NCI-H1436 treated with DMSO at 0.1 percent for 48 hours (cell line): ENCODE measurements around the gene MGMT.

Experiments used
- DNase-seq: peaks from one replicate; lab custom pipeline; 2025; lab: John Stamatoyannopoulos, UW

The MGMT gene

DNA sequence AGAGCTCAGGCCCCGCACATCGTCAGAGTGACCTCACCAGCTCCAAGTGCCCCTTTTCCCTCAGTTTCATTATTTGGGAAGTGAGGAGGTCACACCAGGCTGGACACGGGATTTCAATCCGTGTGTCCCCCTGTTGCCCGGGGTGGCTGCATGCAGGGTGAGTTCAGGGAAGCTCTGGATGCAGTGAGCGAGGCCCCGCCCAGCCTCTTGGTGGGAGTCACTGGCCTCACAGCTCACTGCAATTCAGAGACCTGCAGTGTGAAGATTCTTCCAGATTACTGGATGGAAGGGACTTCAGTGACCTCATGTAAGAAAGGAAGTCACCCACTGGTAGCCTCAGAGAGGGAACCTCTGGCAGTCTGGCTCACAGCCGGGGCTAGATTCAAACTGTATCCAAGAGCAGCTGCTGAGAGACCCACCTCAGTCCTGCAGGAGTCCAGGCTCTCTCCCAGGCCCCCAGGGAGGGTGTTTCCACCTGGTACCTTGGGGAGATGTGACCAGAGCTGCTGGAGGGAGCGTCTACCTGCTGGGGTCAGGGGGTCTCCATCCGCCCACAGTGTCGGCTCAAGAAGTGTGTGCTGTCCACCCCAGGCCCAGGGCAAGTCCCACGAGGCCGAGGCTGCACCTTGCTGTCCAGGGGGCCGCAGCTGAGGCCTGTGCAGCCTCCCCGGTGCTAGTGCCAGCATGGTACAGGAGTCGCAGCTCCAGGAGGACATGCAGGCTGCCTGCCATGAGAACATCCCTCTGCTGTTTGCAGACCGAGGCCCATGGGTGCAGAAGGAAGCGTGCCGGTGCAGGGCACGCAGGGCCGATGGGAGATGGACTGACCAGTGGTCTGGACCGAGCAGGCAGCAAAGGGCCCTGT, 54.4 kb downstream of the MGMT start:
- DNase-seq = no peak

DNA sequence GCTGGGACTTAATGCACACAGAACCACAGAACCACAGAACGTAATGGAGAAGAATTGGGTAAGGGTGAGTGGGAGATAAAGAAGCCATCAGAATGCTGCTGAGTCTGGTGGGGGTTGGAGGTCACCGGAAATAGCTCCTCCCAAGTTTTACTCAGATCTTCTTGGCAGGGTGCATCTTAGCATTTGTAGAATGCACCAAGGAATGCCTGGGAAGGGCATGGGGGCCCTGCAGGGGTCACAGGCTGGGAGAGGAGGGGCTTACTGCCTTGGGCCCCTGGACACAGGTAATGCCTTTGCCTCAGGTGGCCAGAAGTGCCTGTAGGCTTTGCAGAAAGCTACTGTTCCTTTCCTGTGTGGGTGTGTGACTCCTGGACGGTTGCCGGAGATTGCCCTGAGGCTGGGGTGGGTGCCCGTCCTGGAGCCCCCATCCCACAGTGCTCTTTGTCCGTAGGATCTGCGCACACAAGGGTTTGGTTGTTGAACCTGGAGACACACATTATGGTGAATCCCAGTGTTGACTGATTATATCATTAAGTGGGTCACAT, 55.1 kb downstream of the MGMT start:
- DNase-seq = no peak

DNA sequence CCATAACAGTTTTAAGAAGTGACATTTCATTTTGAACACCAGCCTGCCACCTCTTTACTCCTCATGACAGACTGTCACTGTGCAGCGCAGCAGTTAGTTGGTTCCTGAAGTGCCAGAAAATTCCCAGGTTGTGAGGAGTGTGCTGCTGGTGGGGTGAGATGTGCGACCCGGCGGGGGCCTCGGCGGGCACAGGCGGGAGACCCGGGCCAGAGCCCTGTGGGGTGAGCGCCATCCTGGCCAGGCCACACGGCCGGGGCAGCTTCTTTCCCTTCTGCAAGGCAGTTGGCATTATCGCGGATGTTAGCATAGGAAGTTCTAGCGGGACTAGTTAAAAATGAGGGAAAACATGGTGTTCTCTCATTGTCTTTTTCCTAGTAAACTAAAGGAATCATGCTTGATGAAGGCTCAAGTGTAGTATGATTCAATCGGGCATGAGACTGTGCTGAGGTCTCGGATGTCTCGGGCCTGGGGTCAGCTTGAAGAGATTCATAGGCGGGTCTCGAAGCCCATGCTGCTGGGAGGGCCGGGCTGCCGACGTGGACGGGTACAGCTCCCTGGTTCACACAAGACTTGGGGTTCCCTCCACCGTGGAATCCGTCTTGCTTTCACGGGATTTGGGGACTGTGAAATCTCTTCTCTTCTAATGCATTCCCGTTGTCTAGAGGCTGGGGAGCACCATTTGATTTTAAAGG, 56.1 kb downstream of the MGMT start:
- DNase-seq = no peak

DNA sequence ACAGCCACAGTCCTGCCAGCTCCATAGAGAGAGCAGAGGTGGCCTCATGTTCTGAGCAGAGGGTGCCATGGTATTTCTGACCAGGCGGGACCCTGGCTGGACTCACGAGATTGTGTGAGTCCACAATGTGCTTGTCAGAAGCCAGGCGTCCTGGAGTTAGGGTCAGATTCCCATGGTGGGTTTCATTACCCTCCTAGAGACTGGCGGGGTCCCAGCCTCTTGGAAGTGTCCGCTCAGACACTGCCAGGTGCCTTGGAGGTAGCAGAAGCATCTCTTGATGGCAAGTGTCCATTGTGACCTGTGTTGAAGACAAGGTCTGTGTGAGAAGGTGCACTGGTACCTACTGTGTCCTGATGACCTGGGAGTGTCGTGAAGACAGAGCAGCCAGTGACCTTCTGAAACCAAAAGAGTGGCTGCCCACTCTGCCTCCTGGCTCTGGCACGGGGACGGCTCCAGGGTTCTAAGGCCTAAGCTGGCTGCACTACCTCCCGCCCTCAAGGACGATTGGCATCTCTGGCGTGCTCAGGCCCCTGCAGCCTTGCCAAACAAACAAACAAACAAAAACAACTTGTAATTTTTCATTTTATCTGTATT, 56.8 kb downstream of the MGMT start:
- no peak for DNase-seq

DNA sequence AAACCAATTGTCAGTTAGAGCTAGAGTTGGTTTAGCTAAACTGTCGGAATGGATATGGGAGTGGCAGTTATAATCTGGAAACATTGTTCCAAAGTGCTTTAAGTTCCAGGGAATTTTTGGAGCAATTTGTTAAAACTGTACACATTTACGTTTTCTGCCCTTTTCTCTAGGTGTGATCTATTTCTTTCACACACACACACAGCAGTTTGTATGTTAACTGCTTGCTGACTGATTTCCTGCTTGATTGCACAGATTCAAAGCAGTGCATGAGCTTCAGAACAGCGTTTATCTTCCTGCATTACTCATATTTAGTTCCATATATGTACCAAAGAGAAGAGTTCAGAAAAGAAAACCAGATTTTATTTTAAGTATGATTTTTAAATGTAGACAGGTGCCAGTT, 57.9 kb downstream of the MGMT start:
- no peak for DNase-seq

DNA sequence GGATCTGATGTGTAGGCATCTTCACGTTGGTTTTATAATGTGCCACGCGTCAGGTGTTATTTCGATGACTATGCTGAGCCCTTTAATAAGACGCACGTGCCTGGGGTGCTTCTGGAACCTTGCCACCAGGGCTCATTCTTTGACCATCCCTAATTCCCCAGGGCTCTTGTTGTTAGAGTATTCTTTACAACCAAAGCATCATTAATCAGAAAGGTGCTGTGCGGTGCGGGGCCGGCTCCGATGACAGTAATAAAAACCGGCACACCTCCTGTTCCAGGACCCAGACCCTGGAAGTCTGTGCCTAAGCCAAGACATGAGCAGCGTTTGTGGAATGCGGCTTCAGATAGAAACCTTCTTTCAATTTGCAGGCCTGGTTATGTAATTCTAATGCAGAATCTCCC, 58.4 kb downstream of the MGMT start:
- no peak for DNase-seq

DNA sequence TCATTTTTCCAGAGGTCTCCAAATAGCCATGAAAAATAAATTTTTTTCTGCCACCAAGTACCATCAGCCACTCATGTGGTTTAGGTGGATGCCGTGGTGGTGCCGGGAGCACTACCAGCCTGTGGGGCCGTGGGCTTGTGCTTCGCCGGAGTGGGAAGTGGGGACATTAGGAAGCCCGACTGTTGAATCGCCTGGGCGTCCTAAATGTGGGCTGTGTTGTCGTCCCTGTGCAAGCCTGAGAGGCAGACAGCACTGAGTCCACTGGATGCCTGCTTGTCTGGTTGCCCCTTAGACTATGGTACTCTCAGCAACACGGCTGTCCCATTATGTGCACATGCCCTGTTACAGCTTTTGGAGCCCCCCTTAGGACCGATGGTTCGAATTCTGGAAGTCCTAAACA, 59.9 kb downstream of the MGMT start:
- no peak for DNase-seq

DNA sequence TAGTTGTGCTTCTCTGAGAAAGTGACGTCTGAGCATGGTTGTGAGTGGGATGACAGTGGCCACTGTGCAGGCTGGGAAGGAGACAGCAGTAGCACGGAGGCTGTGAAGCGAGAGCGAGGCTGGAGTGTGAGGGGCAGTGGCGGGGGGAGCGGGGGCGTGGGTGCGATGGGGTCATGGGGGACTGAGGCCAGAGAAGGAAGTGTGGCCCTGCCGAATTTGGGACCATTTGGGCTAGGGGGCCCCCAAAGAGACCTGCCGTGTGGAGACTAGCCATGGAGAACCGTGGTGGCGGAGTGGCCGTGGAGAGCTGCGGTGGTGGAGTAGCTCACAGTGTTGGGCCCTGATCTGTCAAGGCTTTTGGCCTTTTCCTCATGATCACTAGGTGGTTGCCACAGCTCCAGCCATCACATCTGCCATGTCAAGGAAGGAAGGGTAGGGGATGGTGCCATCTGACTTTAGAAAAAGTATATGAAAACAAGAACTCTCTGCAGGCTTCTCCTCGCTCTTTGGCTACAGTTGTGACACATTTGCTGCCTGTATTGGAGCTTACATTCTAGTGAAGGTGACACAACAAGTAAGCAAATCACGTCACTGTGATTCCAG, 61.4 kb downstream of the MGMT start:
- no peak for DNase-seq

DNA sequence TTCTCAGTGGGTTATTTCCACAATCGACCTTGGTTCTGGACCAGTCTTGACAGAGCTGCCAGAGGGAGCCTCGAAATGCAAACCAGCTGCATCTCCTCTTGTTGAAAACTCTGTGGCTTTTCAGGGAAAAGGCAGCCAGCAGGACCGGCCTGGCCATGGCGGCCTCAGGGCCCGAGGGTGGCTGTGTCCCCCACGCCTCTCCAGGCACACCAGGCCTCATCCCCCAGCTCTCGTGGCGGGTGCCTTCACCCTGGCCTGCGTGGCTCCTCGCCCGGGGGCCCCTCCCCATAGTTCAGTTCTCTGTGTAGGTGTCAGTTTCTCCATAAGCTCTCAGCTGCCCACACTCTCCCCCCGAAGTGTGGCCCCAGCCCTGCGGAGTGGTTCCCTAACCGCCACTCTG, 63.5 kb downstream of the MGMT start:
- DNase-seq = no peak

DNA sequence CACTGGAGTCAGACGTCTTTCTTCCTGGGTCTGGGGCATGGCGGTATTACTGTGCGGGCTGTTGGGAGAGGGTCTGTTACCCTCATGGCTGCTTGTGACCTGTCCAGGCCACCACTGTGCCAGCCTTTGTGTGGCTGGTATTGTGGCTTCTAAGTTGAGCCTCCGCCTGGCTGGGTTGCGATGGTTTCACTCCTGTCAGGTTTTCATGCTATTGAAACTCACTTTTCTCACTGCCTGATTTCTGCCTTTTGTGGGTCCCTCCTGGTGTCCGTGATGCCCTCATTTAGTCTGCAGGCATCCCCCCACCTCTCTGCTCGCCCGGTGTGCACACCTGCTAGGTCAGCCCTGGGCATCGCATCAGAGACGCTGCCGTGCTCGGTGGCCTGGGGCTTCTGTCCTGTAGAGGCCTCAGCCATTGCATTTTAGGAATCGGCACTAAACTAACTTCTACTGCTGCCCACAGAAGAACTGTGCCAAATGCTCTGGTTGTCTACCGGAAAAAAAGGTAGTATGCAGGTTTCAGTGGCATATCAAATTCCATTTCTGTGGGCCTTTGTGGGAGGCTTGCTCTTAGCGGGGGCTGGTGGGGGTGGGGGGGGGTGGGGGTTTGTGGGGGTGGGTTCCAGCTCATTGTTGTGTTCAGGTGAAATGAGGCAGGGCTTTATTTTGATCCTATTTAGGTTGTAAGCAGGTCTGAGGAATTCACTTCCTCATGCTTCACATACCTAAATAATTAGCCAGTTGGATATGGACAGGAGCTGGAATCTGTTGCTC, 64.3 kb downstream of the MGMT start:
- no peak for DNase-seq

DNA sequence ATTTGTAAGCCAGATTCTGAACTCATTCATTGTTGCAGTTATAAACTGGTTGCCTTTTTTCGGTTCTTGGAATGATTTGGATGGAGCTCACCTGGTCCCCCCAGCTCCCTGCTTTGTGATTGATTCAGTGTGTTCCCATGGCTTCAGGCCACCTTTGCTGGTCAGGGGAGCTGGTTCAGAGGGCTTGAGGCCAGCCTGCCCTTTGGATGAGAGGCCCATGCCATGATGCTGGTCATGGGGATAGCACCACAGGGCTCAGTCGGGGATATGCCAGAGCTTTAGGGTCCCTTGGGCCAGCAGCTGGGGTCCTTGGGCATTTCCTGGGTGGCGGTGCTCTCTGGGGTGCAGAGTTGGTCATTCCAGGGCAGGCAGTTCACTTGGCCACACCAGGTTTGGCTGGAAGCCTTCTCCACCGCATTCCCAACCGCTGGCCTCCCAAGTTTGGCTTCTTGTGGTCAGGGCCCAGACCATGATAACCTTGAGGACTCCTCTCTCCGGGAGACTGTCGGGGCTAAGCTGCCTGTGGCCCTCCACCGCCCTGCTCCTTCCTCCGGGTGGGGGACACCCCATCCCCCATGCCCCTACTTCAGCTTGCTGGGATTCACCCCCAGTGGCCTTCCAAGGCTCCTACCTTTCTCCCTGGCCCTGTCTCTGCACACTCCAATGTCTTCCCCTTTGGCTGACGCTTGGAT, 65.1 kb downstream of the MGMT start:
- DNase-seq = no peak

DNA sequence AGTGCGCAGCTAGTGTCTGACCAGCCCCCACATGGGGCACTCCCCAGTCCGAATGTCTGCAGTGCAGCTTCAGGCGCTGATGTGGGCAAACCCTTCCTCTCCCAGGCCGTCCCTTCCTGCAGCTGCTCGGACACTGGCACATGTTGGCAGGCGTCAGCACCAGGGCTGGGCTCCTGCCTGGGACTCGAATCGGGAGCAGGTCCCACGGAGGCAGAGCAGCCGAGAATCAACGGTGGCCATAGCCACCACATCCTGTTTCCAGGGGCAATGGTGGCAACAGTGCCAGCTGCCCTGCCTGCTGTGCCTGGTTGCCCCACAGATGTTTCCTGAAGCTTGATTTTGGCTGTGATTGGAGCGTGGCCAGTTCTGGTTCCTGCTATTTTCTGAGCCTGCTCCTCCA, 65.8 kb downstream of the MGMT start:
- DNase-seq = no peak

DNA sequence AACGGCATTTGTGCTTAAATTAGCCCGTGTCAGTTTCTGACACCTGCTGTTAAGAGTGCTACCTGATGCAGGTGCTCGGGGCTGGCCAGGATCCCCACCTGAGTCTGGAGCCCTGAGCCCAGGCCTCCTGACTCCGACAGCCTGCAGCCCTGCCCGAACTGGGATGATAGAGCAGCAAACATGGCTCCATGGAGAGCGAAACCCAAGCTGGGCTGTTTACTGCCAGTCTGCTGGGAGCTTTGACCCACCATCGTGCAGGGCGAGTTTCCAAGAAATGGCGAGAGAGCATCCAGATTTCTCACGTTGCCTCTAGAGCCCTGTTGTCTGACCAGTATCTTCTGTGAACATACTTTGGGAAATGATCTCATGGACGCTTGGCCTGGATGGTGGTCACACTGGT, 66.2 kb downstream of the MGMT start:
- DNase-seq = no peak

DNA sequence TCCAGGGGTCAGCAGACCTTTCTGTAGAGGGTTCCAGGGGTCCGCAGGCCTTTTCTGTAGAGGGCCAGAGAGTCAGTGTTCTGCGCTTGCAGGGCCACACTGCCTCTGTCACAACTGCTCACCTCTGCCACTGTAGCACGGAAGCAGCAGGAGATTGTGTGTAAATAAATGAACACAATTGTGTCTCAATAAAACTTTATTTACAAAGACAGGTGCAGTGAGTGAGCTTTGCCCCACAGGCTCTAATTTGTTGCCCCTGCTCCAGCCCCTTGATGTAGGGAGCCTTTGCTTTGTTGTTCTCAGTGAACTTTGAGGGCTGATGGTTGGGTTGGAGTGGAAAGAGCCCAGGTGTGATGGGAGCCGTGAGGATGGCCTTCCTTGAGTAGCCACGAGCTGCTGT, 67.8 kb downstream of the MGMT start:
- no peak for DNase-seq

DNA sequence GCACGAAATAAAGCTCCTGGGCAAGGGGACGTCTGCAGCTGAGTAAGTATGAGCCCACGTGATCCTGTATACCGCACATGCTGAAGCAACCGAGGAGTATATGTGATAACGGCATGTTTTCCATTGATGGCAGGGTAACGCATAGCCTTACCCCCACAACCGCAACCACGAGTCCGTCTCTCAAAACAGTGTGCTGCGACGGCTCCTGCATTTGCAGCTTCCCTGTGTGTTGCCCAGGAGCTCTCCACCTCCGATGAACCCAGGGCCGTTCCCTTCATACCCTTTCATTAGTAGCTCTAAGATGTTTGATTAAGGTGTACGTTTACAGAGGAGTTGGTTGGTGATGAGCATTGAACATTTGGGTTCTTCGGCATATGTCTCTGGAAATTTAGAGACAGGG, 69.3 kb downstream of the MGMT start:
- DNase-seq = no peak

DNA sequence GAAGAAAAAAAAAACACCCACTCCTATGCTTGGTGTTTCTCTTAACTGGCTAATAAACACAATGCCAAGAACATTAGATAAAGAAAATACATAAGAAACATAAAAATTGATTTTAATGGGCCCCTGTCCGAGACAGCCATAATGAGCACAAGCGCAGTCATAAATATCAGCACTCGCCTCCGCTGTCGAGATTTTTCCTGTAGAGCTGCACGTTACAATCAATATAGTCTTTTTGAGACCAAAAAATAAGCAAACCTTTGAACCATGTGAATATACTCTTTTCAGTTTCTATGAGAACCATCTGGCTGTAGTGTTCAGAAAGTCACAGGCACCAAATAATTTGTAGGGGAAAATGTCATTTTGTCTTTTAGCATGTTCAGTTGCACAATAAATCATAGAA, 70.1 kb downstream of the MGMT start:
- DNase-seq = no peak

DNA sequence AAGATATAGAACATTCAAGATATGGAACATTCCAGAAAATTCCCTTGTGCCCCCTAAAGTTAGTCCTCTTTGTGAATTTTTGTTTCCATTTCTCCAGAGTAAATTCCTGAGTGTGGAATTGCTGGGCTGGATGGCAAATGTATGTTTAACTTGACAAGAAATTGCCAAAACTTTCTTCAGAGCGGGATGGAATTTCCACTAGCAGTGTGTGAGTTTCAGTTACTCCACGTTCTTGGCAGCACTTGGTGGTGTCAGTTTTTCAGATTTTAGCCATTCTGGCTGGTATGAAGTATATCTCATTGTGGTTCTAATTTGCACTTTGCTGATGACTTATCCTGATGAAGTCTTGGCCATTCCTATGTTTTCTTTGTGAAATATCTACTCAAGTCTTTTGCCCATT, 71.2 kb downstream of the MGMT start:
- no peak for DNase-seq

DNA sequence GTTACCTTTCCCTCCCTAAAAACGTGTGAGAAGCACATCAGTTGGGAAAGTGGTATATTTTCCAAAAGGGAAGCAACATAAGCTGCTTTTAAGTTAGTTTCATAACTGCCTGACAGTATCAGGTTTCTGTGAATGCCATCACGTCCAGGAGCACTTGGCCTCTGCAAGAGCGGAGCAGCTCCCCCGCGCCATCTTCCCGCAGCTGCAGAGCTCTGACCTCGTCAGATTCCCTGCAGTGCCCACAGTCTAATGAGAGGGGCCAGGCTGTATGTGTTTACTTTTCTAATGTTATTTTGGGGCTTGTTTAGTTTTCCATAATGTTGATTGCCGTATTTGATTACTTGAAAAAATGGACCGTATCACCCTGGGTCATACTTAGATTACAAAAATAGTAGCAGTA, 74.2 kb downstream of the MGMT start:
- DNase-seq = no peak

DNA sequence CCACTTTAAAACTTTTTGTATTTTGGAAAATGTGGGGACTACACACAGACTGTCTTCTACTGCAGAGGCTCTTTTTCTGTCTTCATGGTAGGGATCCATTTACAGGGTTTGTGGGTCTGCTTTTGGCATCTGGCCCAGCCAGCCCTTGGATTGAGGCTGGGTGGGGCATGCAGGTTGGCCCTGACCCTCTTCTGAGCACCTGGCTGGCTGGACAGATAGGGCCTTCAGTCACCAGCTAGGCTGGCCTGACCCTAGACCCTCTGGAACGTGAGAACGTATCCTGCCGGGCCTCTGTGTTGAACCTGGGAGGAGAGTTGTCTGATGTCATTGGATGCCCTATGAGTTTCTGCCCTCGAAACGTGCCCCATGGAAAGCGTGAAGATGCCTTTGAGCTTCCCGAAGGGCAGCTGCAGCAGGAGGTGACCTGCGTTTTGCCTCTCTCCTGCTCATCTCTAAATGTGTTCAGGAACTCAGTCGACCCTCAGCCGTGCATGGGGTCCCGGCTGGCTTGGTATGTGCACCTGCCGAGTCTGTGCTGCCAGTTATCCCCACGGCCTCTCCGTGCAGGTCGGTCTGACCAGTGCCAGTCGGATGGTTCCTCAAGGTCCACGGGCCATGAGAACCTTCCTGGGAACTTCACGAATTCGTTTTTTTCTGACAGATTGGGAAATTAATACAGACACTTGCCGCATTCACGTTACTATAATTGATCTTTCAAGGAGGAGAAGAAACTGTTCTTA, 74.9 kb downstream of the MGMT start:
- no peak for DNase-seq

DNA sequence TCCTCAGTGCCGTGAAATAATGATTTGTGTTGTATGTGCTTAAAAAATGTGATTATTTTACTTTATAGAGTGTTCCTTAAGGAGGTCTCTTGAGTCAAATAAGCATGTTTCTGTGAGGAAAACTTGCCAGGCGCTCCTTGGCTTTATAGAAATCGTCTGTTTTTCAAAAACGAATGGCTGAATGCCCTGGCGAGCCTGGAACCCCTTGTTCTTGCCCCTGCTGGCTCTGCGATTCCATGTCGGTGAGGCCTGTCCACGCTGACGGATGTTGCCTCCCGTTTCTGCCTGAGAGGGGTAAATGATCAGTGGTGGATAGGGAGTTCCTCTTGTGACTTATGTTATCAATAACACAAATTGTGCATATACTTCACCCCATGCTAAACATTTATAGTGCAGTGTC, 75.5 kb downstream of the MGMT start:
- no peak for DNase-seq
